ENCODE data around the gene ARRB1.
"Not testable (repeated sequence)": the region's sequence is repeated elsewhere in the genome, so short reads cannot be mapped to it uniquely, and the experiment has no call there.

ARRB1 gene

DNA sequence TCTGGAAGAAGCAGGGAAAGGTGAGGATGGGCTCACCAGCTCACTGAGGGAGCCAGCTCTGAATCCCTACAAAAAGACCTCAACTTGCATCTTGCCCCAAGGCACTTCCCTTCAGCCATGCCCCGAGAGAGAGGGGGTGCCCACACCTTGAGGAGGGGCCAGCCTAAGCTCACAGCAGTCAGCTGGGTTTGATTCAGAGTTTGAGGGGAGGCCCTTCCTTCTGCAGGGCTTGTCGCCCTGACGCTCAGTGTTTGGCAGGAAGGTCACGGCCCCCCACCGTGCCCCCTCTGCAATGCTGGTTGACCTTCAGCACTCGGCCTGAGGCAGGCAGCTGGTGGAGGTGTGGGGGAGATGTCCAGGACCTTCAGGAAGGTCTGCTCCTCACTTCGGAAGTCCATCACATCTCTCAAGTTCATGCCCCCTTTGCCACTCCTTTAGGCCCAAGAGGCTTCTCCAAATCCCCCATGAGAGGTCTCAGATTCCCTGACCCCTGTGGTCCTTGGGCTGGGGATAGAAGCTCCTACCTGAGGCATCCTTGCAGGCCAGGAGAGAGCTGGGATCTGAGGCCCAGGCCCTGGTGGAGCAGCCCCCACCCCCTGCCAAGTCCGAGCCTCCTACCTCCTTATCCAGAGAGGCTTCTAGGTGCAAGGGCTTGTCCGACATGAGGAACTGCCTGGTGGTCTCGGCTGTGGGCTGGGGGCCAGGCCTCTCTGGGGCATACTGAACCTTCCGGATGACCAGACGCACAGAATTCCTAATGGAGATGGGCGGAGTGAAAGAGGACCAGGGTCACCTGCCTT is 73.3 kb downstream of the ARRB1 start:
- H3K27me3 ChIP-seq (replicated peaks; ENCODE audit: control insufficient read depth, insufficient read depth, low read length) = no peaks in the 10 kb centered on the region; the same call in 1 of the 2 replicates
- no peak overlapping the region for H3K4me3 ChIP-seq (replicated peaks; ENCODE audit: low read depth, low read length)
- TF ChIP-seq, protein P1, sequence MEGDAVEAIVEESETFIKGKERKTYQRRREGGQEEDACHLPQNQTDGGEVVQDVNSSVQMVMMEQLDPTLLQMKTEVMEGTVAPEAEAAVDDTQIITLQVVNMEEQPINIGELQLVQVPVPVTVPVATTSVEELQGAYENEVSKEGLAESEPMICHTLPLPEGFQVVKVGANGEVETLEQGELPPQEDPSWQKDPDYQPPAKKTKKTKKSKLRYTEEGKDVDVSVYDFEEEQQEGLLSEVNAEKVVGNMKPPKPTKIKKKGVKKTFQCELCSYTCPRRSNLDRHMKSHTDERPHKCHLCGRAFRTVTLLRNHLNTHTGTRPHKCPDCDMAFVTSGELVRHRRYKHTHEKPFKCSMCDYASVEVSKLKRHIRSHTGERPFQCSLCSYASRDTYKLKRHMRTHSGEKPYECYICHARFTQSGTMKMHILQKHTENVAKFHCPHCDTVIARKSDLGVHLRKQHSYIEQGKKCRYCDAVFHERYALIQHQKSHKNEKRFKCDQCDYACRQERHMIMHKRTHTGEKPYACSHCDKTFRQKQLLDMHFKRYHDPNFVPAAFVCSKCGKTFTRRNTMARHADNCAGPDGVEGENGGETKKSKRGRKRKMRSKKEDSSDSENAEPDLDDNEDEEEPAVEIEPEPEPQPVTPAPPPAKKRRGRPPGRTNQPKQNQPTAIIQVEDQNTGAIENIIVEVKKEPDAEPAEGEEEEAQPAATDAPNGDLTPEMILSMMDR (IDR thresholded peaks at IDR 0.05; ENCODE audit: insufficient read depth, low read length, poor library complexity, severe bottlenecking) = no peak
- no peaks in the 10 kb centered on the region for H3K36me3 ChIP-seq (ENCODE audit: control insufficient read depth, insufficient read depth, low read length)
- no peak for DNase-seq (ENCODE audit: extremely low read depth, insufficient read length)

DNA sequence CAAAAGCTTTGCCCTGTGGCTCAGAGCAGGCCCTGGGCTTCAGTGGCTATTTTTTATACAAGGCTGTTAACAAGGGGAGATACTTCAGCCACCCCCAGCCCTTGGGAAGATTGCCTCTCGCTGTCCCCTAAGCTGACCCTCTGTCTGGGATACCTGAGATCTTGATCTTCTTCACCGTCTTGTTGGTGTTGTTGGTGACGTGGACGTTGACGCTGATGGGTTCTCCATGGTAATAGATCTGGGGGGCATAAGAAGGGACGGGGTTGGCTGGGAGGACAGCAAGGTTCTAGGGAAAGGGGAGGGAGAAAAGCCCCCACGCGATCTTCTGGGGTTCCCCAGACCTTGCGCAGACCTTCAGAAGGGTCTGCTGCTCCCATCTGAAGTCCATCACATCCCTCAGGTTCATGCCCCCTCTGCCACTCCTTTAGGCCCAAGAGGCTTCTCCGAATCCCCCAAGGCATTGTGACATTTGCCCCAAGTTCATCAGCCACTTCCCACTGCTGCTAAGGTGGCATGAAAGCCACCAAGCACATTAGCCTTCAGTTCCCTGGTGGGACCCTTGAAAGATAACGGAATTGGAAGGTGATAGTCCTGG is 74.2 kb downstream of the ARRB1 start:
- TF ChIP-seq, protein P1 (IDR thresholded peaks at IDR 0.05; ENCODE audit: insufficient read depth, low read length, poor library complexity, severe bottlenecking) = no peak
- no peaks in the 10 kb centered on the region for H3K36me3 ChIP-seq (ENCODE audit: control insufficient read depth, insufficient read depth, low read length)
- no peaks in the 10 kb centered on the region; the same call in 1 of the 2 replicates for H3K27me3 ChIP-seq (replicated peaks; ENCODE audit: control insufficient read depth, insufficient read depth, low read length)
- no peak for DNase-seq (ENCODE audit: extremely low read depth, insufficient read length)
- no peak overlapping the region for H3K4me3 ChIP-seq (replicated peaks; ENCODE audit: low read depth, low read length)

DNA sequence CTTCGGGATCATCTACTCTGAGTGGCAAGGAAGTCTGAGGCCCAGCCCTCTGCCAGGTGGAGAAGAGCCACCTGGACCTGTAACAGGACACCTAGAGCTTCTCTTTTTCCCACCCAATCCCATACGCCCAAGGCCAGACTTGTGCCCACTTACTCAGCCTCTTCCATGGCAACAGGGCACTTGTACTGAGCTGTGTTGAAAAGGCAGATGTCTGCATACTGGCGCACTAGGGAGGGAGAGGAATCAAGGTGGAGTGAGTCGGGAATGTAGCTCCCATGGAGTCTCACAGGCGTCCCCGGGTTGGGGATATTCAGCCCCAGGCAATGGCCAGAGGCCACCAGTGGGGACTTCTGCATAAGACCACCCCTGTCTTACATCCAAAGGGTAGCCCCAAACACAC is 74.8 kb downstream of the ARRB1 start:
- no peak for DNase-seq (ENCODE audit: extremely low read depth, insufficient read length)
- no peaks in the 10 kb centered on the region; the same call in 1 of the 2 replicates for H3K27me3 ChIP-seq (replicated peaks; ENCODE audit: control insufficient read depth, insufficient read depth, low read length)
- H3K36me3 ChIP-seq (ENCODE audit: control insufficient read depth, insufficient read depth, low read length) = no peaks in the 10 kb centered on the region
- no peak overlapping the region for H3K4me3 ChIP-seq (replicated peaks; ENCODE audit: low read depth, low read length)
- TF ChIP-seq, protein P1 (IDR thresholded peaks at IDR 0.05; ENCODE audit: insufficient read depth, low read length, poor library complexity, severe bottlenecking) = no peak

DNA sequence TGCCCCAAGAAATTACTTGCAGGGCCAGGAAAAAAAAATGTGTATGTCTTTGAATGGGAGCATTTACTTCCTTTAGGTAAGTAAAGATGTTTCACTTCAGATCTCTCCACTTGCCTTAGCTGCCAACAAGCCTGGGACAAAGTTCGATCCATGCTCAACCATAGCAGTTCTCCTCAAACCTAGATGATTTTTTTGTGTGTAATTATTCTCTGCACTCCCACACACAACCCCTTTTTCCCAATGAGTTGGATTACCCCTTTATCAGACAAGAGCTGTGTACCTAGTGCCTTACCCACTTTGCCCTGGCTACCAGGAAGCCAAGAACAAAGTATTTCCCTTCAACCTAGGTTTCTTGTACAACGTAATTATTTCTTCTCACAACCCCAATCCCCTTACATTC is 75.3 kb downstream of the ARRB1 start:
- no peak overlapping the region for H3K4me3 ChIP-seq (replicated peaks; ENCODE audit: low read depth, low read length)
- TF ChIP-seq, protein P1 (IDR thresholded peaks at IDR 0.05; ENCODE audit: insufficient read depth, low read length, poor library complexity, severe bottlenecking) = no peak
- H3K36me3 ChIP-seq (ENCODE audit: control insufficient read depth, insufficient read depth, low read length) = no peaks in the 10 kb centered on the region
- H3K27me3 ChIP-seq (replicated peaks; ENCODE audit: control insufficient read depth, insufficient read depth, low read length) = no peaks in the 10 kb centered on the region; the same call in 1 of the 2 replicates
- no peak for DNase-seq (ENCODE audit: extremely low read depth, insufficient read length)

DNA sequence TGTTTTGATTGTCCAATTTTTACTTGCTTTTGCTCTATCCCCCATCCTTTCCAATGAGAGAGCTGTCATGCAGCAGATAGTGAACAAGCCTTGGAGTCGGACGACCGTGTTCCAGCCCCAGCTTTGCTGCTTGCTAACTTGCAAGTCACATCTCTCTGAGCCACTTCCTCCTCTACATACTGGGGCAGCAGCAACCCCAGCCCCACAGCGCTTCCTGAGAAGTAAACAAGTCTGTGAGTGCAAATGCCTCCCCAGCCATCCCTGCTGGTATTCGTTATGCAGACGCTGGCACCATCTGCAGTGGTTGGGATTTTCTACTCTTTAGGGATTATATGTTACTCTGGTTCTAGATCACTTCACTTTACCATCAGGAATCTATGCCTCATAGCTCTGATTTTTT is 75.9 kb downstream of the ARRB1 start:
- H3K27me3 ChIP-seq (replicated peaks; ENCODE audit: control insufficient read depth, insufficient read depth, low read length) = no peaks in the 10 kb centered on the region; the same call in 1 of the 2 replicates
- H3K36me3 ChIP-seq (ENCODE audit: control insufficient read depth, insufficient read depth, low read length) = no peaks in the 10 kb centered on the region
- DNase-seq (ENCODE audit: extremely low read depth, insufficient read length) = no peak
- TF ChIP-seq, protein P1 (IDR thresholded peaks at IDR 0.05; ENCODE audit: insufficient read depth, low read length, poor library complexity, severe bottlenecking) = no peak
- H3K4me3 ChIP-seq (replicated peaks; ENCODE audit: low read depth, low read length) = no peak overlapping the region

DNA sequence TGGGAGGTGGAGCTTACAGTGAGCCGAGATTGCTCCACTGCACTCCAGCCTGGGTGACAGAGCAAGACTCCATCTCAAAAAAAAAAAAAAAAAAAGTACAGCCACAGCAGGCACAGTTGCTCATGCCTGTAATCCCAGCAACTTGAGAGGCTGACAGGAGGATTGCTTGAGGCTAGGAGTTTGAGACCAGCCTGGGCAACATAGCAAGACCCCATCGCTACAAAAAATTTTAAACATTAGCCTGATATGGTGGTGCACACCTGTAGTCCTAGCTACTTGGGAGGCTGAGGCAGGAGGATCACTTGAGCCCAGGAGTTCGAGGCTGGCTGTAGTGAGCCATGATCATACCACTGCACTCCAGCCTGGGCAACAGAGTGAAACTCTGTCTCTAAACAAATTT is 76.7 kb downstream of the ARRB1 start:
- DNase-seq (ENCODE audit: extremely low read depth, insufficient read length); H3K27me3 ChIP-seq (replicated peaks; ENCODE audit: control insufficient read depth, insufficient read depth, low read length); H3K36me3 ChIP-seq (ENCODE audit: control insufficient read depth, insufficient read depth, low read length); H3K4me3 ChIP-seq (replicated peaks; ENCODE audit: low read depth, low read length): not testable (repeated sequence)

Data from GM06990 (cell line).